Naive thymus-derived CD4-positive, alpha-beta T cell (primary cell): ENCODE results near the gene FTCD. TPM values are rescaled to one million over a fixed set of nuclear protein-coding genes. Genes with fewer than 3 reads are reported as not detected.

Experiments
- ATAC-seq: fragments of 150-1000 bp; cut with Tn5 transposase; 2 replicates; pipeline ENCODE4 v1.10.0; 2021; ENCODE audit warnings: mild to moderate bottlenecking, moderate library complexity
- CTCF ChIA-PET: fragments of 350-600 bp; sonication (Branson Sonifier 250); formaldehyde crosslinking; loops from one replicate; lab custom pipeline; 2021; ENCODE audit warnings: antibody characterized with exemption; lab: Charles Lee
- POLR2A ChIA-PET: fragments of 350-600 bp; sonication (Branson Sonifier 250); formaldehyde crosslinking; loops from one replicate; lab custom pipeline; 2021; ENCODE audit warnings: antibody characterized with exemption, inconsistent platforms; lab: Charles Lee
- DNase-seq, 9 donors: peaks; one replicate each; pipeline versions ENCODE4 v3.0.0 to v3.0.0-alpha.2; 2020 to 2022; ENCODE audit warnings: mixed read lengths in 1 of 9
- H3K27ac ChIP-seq: one replicate; pipeline ENCODE4 v1.7.0; 2013; ENCODE audit warnings: mild to moderate bottlenecking, low read depth, low read length, moderate library complexity
- H3K27me3 ChIP-seq, 2 donors: one replicate each; pipeline ENCODE4 v1.7.0; 2013; ENCODE audit warnings: low read length in 2 of 2, mild to moderate bottlenecking in 2 of 2, moderate library complexity in 2 of 2; ENCODE audit not compliant: control insufficient read depth in 2 of 2, insufficient read depth in 2 of 2
- H3K36me3 ChIP-seq, 3 experiments: 1 replicate in 2 of 3; 2 replicates in 1 of 3; pipeline ENCODE4 v1.7.0; 2013; ENCODE audit warnings: low read length in 3 of 3, mild to moderate bottlenecking in 3 of 3, moderate library complexity in 1 of 3; ENCODE audit not compliant: insufficient read depth in 3 of 3, control insufficient read depth in 2 of 3
- H3K4me1 ChIP-seq, 2 donors: one replicate each; pipeline ENCODE4 v1.7.0; 2013; ENCODE audit warnings: low read length in 2 of 2, mild to moderate bottlenecking in 2 of 2, moderate library complexity in 1 of 2; ENCODE audit not compliant: control insufficient read depth in 2 of 2, insufficient read depth in 2 of 2
- H3K4me3 ChIP-seq: 2 replicates; pipeline ENCODE4 v1.7.0; 2013; ENCODE audit warnings: mild to moderate bottlenecking, low read length
- H3K9me3 ChIP-seq, 3 experiments: 1 replicate in 2 of 3; 2 replicates in 1 of 3; pipeline ENCODE4 v1.7.0; 2013; ENCODE audit warnings: low read length in 3 of 3; ENCODE audit not compliant: control insufficient read depth in 2 of 3
- H3K27ac Mint-ChIP-seq, 9 donors: one replicate each; pipeline ENCODE4 v1.8.0; 2020 to 2022; ENCODE audit warnings: mixed read lengths in 9 of 9, mild to moderate bottlenecking in 8 of 9, moderate library complexity in 5 of 9, inconsistent platforms in 2 of 9
- H3K27me3 Mint-ChIP-seq, 5 donors: one replicate each; pipeline ENCODE4 v1.8.0; 2021 to 2022; ENCODE audit warnings: mixed read lengths in 5 of 5, mild to moderate bottlenecking in 1 of 5
- H3K36me3 Mint-ChIP-seq, 5 donors: one replicate each; pipeline ENCODE4 v1.8.0; 2020 to 2022; ENCODE audit warnings: mixed read lengths in 5 of 5, mild to moderate bottlenecking in 3 of 5, inconsistent platforms in 1 of 5
- H3K4me1 Mint-ChIP-seq, 7 donors: one replicate each; pipeline ENCODE4 v1.8.0; 2020 to 2022; ENCODE audit warnings: mixed read lengths in 7 of 7, mild to moderate bottlenecking in 3 of 7, inconsistent platforms in 1 of 7
- H3K4me3 Mint-ChIP-seq, 10 donors: one replicate each; pipeline ENCODE4 v1.8.0; 2020 to 2022; ENCODE audit warnings: mild to moderate bottlenecking in 10 of 10, mixed read lengths in 10 of 10, moderate library complexity in 6 of 10, inconsistent platforms in 2 of 10
- H3K9me3 Mint-ChIP-seq, 11 donors: one replicate each; pipeline ENCODE4 v1.8.0; 2020 to 2022; ENCODE audit warnings: mixed read lengths in 11 of 11, mild to moderate bottlenecking in 4 of 11, inconsistent platforms in 1 of 11, moderate library complexity in 1 of 11
- intact Hi-C, 2 donors: fragments of 100-400 bp; cut with micrococcal nuclease; formaldehyde crosslinking; loops; one replicate each; pipeline ENCODE4 v1.15.1; 2023
- polyA plus RNA-seq, 2 donors: library from polyadenylated mRNA; unstranded; fragments of 300-500 nt; fragmentation: Illumina TruSeq; gene quantifications; one replicate each; pipeline ENCODE4 v1.2.3, GENCODE V29; 2021
- total RNA-seq, 6 experiments: library from RNA in 5 of 6; stranded (reverse) in 5 of 6; gene quantifications; 1 replicate in 5 of 6; 2 replicates in 1 of 6; pipeline ENCODE4 v1.2.3 and lab custom pipeline; 2021 to 2026

The FTCD gene
- total and polyA plus RNA-seq, 7 experiments from 2014 or later: 0.29 to 5.7 (median 2.0) TPM; not detected in 2

GRCh38 chr21:46154955-46155513, 345 bp downstream of the FTCD start:
- H3K27me3 ChIP-seq: no peaks in the 10 kb centered on the region
- H3K4me1 ChIP-seq: no peaks in the 10 kb centered on the region
- Mint-ChIP-seq H3K36me3 (no peaks in the 10 kb centered on the region), H3K4me3 (no peak overlapping the region), H3K4me1 (peaks cover 0 to 4% (median 0%) of the 10 kb centered on the region in 7 donors), H3K9me3 (no peaks in the 10 kb centered on the region), H3K27ac (no peak overlapping the region), H3K27me3 (no peaks in the 10 kb centered on the region)
- no peak overlapping the region for H3K4me3 ChIP-seq
- intact Hi-C loops: no loop called here
- ChIA-PET POLR2A (no interaction called here), CTCF (no interaction called here)
- no peaks in the 10 kb centered on the region for H3K9me3 ChIP-seq
- H3K27ac ChIP-seq: no peak overlapping the region
- no peaks in the 10 kb centered on the region for H3K36me3 ChIP-seq
- peak in 2 of 9 donors; percentile 4 to 13 for DNase-seq
- ATAC-seq: no peak

- no peaks in the 10 kb centered on the region for H3K27me3 Mint-ChIP-seq
- H3K27ac Mint-ChIP-seq: no peak overlapping the region
- no peaks in the 10 kb centered on the region for H3K36me3 Mint-ChIP-seq
- peak in 2 of 9 donors; percentile 5 to 20 for DNase-seq
- POLR2A ChIA-PET: no interaction called here
- H3K4me1 Mint-ChIP-seq: peaks cover 0 to 4% (median 0%) of the 10 kb centered on the region in 7 donors
- H3K4me3 ChIP-seq: no peak overlapping the region
- no peaks in the 10 kb centered on the region for H3K36me3 ChIP-seq
- CTCF ChIA-PET: interaction anchor here (1.0 kb wide), 1 partner anchor 72 kb away, joined by 3 read pairs; no protein-coding TSS in a partner anchor
- H3K9me3 Mint-ChIP-seq: no peaks in the 10 kb centered on the region
- H3K9me3 ChIP-seq: no peaks in the 10 kb centered on the region
- H3K27ac ChIP-seq: no peak overlapping the region
- no peaks in the 10 kb centered on the region for H3K4me1 ChIP-seq
- H3K27me3 ChIP-seq: no peaks in the 10 kb centered on the region
- H3K4me3 Mint-ChIP-seq: no peak overlapping the region
- intact Hi-C loops: no loop called here
- no peak for ATAC-seq
Measured at GRCh38 chr21:46154155-46154954, 1.0 kb downstream of the FTCD start.

- Histone ChIP-seq H3K27ac (no peak overlapping the region), H3K4me1 (no peaks in the 10 kb centered on the region), H3K36me3 (no peaks in the 10 kb centered on the region), H3K9me3 (no peaks in the 10 kb centered on the region), H3K4me3 (no peak overlapping the region), H3K27me3 (no peaks in the 10 kb centered on the region)
- ChIA-PET CTCF (interaction anchor here (0.8 to 1.5 kb wide), 3 partner anchors 10 to 132 kb away, joined by 3 to 10 read pairs (median 3); partner anchors contain the start of gene YBEY), POLR2A (interaction anchor here (0.7 kb wide), 1 partner anchor 10 kb away, joined by 4 read pairs; no protein-coding TSS in a partner anchor)
- DNase-seq: peak in 8 of 9 donors; percentile 21 to 59 (median 38)
- no peaks in the 10 kb centered on the region for H3K9me3 Mint-ChIP-seq
- intact Hi-C loops: no loop called here
- no peak overlapping the region for H3K27ac Mint-ChIP-seq
- ATAC-seq: peak; percentile 66
- no peaks in the 10 kb centered on the region for H3K27me3 Mint-ChIP-seq
- H3K4me1 Mint-ChIP-seq: peaks cover 0 to 4% (median 0%) of the 10 kb centered on the region in 7 donors
- no peaks in the 10 kb centered on the region for H3K36me3 Mint-ChIP-seq
- H3K4me3 Mint-ChIP-seq: no peak overlapping the region
Measured at GRCh38 chr21:46153247-46154154, 1.9 kb downstream of the FTCD start.

GRCh38 chr21:46152927-46153246, 2.5 kb downstream of the FTCD start:
- no peaks in the 10 kb centered on the region for H3K4me1 ChIP-seq
- CTCF ChIA-PET: interaction anchor here (0.6 to 1.5 kb wide), 3 partner anchors 10 to 133 kb away, joined by 3 to 10 read pairs (median 6); partner anchors contain the start of gene YBEY
- POLR2A ChIA-PET: interaction anchor here (0.7 kb wide), 1 partner anchor 9 kb away, joined by 4 read pairs; no protein-coding TSS in a partner anchor
- no peaks in the 10 kb centered on the region for H3K27me3 ChIP-seq
- H3K4me1 Mint-ChIP-seq: peaks cover 0 to 4% (median 0%) of the 10 kb centered on the region in 7 donors
- H3K9me3 ChIP-seq: no peaks in the 10 kb centered on the region
- H3K36me3 ChIP-seq: no peaks in the 10 kb centered on the region
- intact Hi-C loops: no loop called here
- no peaks in the 10 kb centered on the region for H3K9me3 Mint-ChIP-seq
- H3K36me3 Mint-ChIP-seq: no peaks in the 10 kb centered on the region
- H3K4me3 Mint-ChIP-seq: no peak overlapping the region
- no peak overlapping the region for H3K27ac Mint-ChIP-seq
- no peaks in the 10 kb centered on the region for H3K27me3 Mint-ChIP-seq
- no peak overlapping the region for H3K4me3 ChIP-seq
- ATAC-seq: peak; percentile 10
- no peak for DNase-seq
- no peak overlapping the region for H3K27ac ChIP-seq

- H3K9me3 ChIP-seq: no peaks in the 10 kb centered on the region
- Mint-ChIP-seq H3K9me3 (no peaks in the 10 kb centered on the region), H3K36me3 (no peaks in the 10 kb centered on the region), H3K4me1 (peaks cover 0 to 4% (median 0%) of the 10 kb centered on the region in 7 donors), H3K27ac (no peak overlapping the region), H3K4me3 (peak overlapping the region in 1 of 10 donors; percentile 47), H3K27me3 (no peaks in the 10 kb centered on the region)
- intact Hi-C loops: no loop called here
- H3K27me3 ChIP-seq: no peaks in the 10 kb centered on the region
- no peak overlapping the region for H3K4me3 ChIP-seq
- DNase-seq: peak in 1 of 9 donors; percentile 12
- H3K4me1 ChIP-seq: no peaks in the 10 kb centered on the region
- no peak overlapping the region for H3K27ac ChIP-seq
- no peak for ATAC-seq
- no peaks in the 10 kb centered on the region for H3K36me3 ChIP-seq
- POLR2A ChIA-PET: no interaction called here
- CTCF ChIA-PET: interaction anchor here (0.6 to 1.5 kb wide), 3 partner anchors 9 to 134 kb away, joined by 3 to 10 read pairs (median 6); partner anchors contain the start of gene YBEY
Measured at GRCh38 chr21:46151989-46152926, 3.1 kb downstream of the FTCD start.
